Uterus (tissue), 4 donors: ENCODE measurements around the gene TARS3. TPM values are rescaled to one million over a fixed set of nuclear protein-coding genes. Genes with fewer than 3 reads are reported as not detected.

Source experiments
- DNase-seq, 2 donors: peaks; one replicate each; pipeline ENCODE4 v3.0.0-alpha.2; 2019 to 2020
- H3K27ac ChIP-seq, 2 donors: fragments of 200-600 bp; sonication (generic); 1 replicate in 1 of 2; 2 replicates in 1 of 2; pipeline ENCODE4 v1.5.1; 2016 to 2018
- H3K27me3 ChIP-seq, 2 donors: fragments of 200-600 bp; sonication (generic); one replicate each; pipeline ENCODE4 v1.5.1; 2018 to 2019; ENCODE audit warnings: control low read depth in 1 of 2
- H3K36me3 ChIP-seq, 2 donors: fragments of 200-600 bp; sonication (generic); one replicate each; pipeline ENCODE4 v1.5.1; 2019; ENCODE audit warnings: control low read depth in 1 of 2
- H3K4me1 ChIP-seq, 2 donors: fragments of 200-600 bp; sonication (generic); one replicate each; pipeline ENCODE4 v1.5.1; 2018 to 2019; ENCODE audit warnings: control low read depth in 1 of 2
- H3K4me3 ChIP-seq, 2 donors: fragments of 200-600 bp; sonication (generic); 1 replicate in 1 of 2; 2 replicates in 1 of 2; pipeline ENCODE4 v1.5.1; 2018 to 2019; ENCODE audit warnings: mild to moderate bottlenecking in 1 of 2
- H3K9me3 ChIP-seq, 2 donors: fragments of 200-600 bp; sonication (generic); one replicate each; pipeline ENCODE4 v1.5.1; 2019; ENCODE audit warnings: control low read depth in 1 of 2
- CTCF ChIP-seq, 4 experiments: fragments of 200-600 bp in 2 of 4; fragments of 450-650 bp in 2 of 4; sonication (generic) in 2 of 4; IDR thresholded peaks; one replicate each; pipeline ENCODE4 v1.5.1; 2016 to 2019; ENCODE audit warnings: antibody characterized with exemption in 4 of 4, mild to moderate bottlenecking in 2 of 4, moderate library complexity in 1 of 4
- POLR2A ChIP-seq, 2 donors: fragments of 450-650 bp; IDR thresholded peaks; one replicate each; pipeline ENCODE4 v1.6.1; 2016; ENCODE audit warnings: antibody characterized with exemption in 2 of 2, mild to moderate bottlenecking in 1 of 2, moderate library complexity in 1 of 2
- intact Hi-C: fragments of 100-400 bp; cut with DNase I; formaldehyde crosslinking; loops from one replicate; pipeline ENCODE4 v1.15.1; 2023; ENCODE audit warnings: low total_unique reads
- small RNA-seq: library from RNA; depleted of rRNA; stranded (forward); fragments of <200 nt; gene quantifications from one replicate; pipeline ENCODE3, GENCODE V24; 2016
- total RNA-seq, 4 donors: library from RNA; depleted of rRNA in 3 of 4; stranded (reverse); fragments of >200 nt in 3 of 4; gene quantifications; one replicate each; pipeline versions ENCODE4 v1.1.0 to v1.2.4, GENCODE V29; 2014 to 2023
- donor health status: DM: yes; HTN: yes; CAD: no.

The TARS3 gene
- total RNA-seq, 4 donors from 2014 or later, result 3.3 to 24.8 (median 17.7) TPM

- intact Hi-C loops, result no loop called here
- Histone ChIP-seq H3K4me3 (no peak overlapping the region), H3K9me3 (no peaks in the 10 kb centered on the region), H3K36me3 (no peaks in the 10 kb centered on the region), H3K27me3 (no peaks in the 10 kb centered on the region), H3K4me1 (no peaks in the 10 kb centered on the region), H3K27ac (no peak overlapping the region)
- TF ChIP-seq CTCF (IDR thresholded peaks at IDR 0.05) (no peak), POLR2A (IDR thresholded peaks at IDR 0.05) (no peak)
- DNase-seq, result no peak
Measured at GRCh38 chr15:101607108-101607507, 117.2 kb downstream of the TARS3 start.

- no peaks in the 10 kb centered on the region for H3K9me3 ChIP-seq
- H3K27me3 ChIP-seq, result no peaks in the 10 kb centered on the region
- H3K36me3 ChIP-seq, result no peaks in the 10 kb centered on the region
- H3K27ac ChIP-seq, result no peak overlapping the region
- TF ChIP-seq CTCF (IDR thresholded peaks at IDR 0.05) (no peak), POLR2A (IDR thresholded peaks at IDR 0.05) (no peak)
- no peak for DNase-seq
- intact Hi-C loops, result no loop called here
- H3K4me1 ChIP-seq, result no peaks in the 10 kb centered on the region
- no peak overlapping the region for H3K4me3 ChIP-seq
Measured at GRCh38 chr15:101604124-101604874, 120.0 kb downstream of the TARS3 start.

Small RNA genes within 50 kb of the gene (small RNA-seq; reads per million reads assigned to genes)
- gene RN7SL209P (not detected), gene RNU6-807P (not detected)

Other genes starting within 250 kb of the TARS3 start
- 10 to 100 TPM in 2 of 4 donors, 1 to 10 TPM in 2; 1.4 to 12.8 (median 6.9) TPM for gene PCSK6, start 234.8 kb downstream of the TARS3 start, total RNA-seq
- gene TM2D3, start 72.1 kb downstream of the TARS3 start, total RNA-seq, result 10 to 100 TPM; 14.7 to 65.0 (median 46.5) TPM
- gene OR4F6, start 79.0 kb upstream of the TARS3 start, total RNA-seq, result not detected
- gene OR4F15, start 87.7 kb upstream of the TARS3 start, total RNA-seq, result not detected